T-helper 1 cell (primary cell): ENCODE results near the gene SLC9A3.

Source experiments
- DNase-seq, 5 donors: peaks; one replicate each; pipeline ENCODE4 v3.0.0-alpha.2; 2012 to 2020

Gene SLC9A3

GRCh38 chr5:554284-554988, 30.2 kb upstream of the SLC9A3 start:
- DNase-seq: peak in 1 of 5 donors; percentile 11

GRCh38 chr5:553874-554273, 29.6 kb upstream of the SLC9A3 start:
- DNase-seq: no peak

- DNase-seq: no peak
Measured at GRCh38 chr5:551406-551805, 27.2 kb upstream of the SLC9A3 start.

- no peak for DNase-seq
Measured at GRCh38 chr5:549229-549628, 25.0 kb upstream of the SLC9A3 start.

- DNase-seq: no peak
Measured at GRCh38 chr5:548256-548655, 24.0 kb upstream of the SLC9A3 start.

GRCh38 chr5:547086-547924, 23.1 kb upstream of the SLC9A3 start:
- DNase-seq: peak in 2 of 5 donors; percentile 3 to 8

GRCh38 chr5:546376-546908, 22.2 kb upstream of the SLC9A3 start:
- peak in 1 of 5 donors; percentile 8 for DNase-seq

GRCh38 chr5:545641-546375, 21.6 kb upstream of the SLC9A3 start:
- DNase-seq: peak in 2 of 5 donors; percentile 2 to 5

- peak in 2 of 5 donors; percentile 1 to 10 for DNase-seq
Measured at GRCh38 chr5:544675-545355, 20.6 kb upstream of the SLC9A3 start.

GRCh38 chr5:543755-544674, 19.8 kb upstream of the SLC9A3 start:
- peak in 4 of 5 donors; percentile 5 to 69 (median 19) for DNase-seq

GRCh38 chr5:543351-543750, 19.1 kb upstream of the SLC9A3 start:
- DNase-seq: no peak

GRCh38 chr5:542319-543311, 18.4 kb upstream of the SLC9A3 start:
- DNase-seq: peak in 2 of 5 donors; percentile 3 to 10

GRCh38 chr5:541539-542318, 17.5 kb upstream of the SLC9A3 start:
- peak in 2 of 5 donors; percentile 3 to 6 for DNase-seq

- peak in 1 of 5 donors; percentile 4 for DNase-seq
Measured at GRCh38 chr5:540906-541538, 16.8 kb upstream of the SLC9A3 start.

- DNase-seq: peak in 1 of 5 donors; percentile 4
Measured at GRCh38 chr5:540071-540905, 16.0 kb upstream of the SLC9A3 start.

GRCh38 chr5:539469-540070, 15.3 kb upstream of the SLC9A3 start:
- DNase-seq: no peak
